Measurements from ENCODE around the gene LTN1.

The LTN1 gene

DNA sequence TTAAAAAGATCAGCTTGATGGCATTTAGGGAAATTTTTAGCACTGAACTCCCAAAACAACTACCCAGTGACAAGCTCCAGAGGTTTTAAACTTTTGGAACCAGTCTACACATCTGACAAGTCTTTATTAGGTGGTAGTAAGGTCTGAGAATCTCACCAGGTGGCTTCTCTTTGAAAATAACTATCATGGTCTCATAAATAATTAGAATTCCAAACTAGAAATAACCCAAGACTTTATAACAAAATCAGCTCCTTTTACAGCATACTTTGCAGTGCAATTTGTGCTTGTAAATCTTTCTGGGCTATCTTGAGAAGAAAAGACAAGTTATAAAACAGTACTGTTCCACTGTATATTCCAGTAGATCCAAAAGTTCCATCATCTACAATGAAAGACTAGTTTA lies 108.7 kb downstream of the LTN1 start:
- no peak for TF ChIP-seq RAD21 (IDR thresholded peaks at IDR 0.05; ENCODE audit: low read depth)
- no peak for TF ChIP-seq FOXM1 (IDR thresholded peaks at IDR 0.05; ENCODE audit: borderline replicate concordance, low read depth)
- TF ChIP-seq YY1 (IDR thresholded peaks at IDR 0.05; ENCODE audit: low read depth), result no peak
- TF ChIP-seq, protein P1, sequence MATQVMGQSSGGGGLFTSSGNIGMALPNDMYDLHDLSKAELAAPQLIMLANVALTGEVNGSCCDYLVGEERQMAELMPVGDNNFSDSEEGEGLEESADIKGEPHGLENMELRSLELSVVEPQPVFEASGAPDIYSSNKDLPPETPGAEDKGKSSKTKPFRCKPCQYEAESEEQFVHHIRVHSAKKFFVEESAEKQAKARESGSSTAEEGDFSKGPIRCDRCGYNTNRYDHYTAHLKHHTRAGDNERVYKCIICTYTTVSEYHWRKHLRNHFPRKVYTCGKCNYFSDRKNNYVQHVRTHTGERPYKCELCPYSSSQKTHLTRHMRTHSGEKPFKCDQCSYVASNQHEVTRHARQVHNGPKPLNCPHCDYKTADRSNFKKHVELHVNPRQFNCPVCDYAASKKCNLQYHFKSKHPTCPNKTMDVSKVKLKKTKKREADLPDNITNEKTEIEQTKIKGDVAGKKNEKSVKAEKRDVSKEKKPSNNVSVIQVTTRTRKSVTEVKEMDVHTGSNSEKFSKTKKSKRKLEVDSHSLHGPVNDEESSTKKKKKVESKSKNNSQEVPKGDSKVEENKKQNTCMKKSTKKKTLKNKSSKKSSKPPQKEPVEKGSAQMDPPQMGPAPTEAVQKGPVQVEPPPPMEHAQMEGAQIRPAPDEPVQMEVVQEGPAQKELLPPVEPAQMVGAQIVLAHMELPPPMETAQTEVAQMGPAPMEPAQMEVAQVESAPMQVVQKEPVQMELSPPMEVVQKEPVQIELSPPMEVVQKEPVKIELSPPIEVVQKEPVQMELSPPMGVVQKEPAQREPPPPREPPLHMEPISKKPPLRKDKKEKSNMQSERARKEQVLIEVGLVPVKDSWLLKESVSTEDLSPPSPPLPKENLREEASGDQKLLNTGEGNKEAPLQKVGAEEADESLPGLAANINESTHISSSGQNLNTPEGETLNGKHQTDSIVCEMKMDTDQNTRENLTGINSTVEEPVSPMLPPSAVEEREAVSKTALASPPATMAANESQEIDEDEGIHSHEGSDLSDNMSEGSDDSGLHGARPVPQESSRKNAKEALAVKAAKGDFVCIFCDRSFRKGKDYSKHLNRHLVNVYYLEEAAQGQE (IDR thresholded peaks at IDR 0.05; ENCODE audit: low read depth), result no peak
- TF ChIP-seq, protein P2, sequence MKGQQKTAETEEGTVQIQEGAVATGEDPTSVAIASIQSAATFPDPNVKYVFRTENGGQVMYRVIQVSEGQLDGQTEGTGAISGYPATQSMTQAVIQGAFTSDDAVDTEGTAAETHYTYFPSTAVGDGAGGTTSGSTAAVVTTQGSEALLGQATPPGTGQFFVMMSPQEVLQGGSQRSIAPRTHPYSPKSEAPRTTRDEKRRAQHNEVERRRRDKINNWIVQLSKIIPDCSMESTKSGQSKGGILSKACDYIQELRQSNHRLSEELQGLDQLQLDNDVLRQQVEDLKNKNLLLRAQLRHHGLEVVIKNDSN (IDR thresholded peaks at IDR 0.05), result no peak
- no peak for TF ChIP-seq TEAD4 (IDR thresholded peaks at IDR 0.05)
- no peak for TF ChIP-seq EP300 (IDR thresholded peaks at IDR 0.05; ENCODE audit: borderline replicate concordance)
- TF ChIP-seq TAF1 (IDR thresholded peaks at IDR 0.05; ENCODE audit: low read depth), result no peak

DNA sequence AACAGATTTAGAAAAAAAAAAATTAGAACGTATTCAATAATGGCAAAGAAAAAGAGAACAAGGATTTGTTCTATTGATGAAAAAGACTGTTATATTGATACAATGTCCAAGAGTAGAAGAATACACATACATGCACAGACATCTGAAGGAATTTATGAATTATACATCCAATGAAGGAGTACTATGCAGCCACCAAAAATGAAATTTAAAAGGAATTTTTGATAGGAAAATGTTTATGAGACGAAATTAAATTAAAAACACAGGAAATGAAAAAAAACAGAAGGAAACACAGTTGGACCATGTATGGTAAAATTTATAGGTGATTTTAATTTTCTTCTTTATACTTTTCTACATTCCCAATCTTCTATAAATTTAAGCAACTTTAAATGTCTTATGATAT lies 110.3 kb downstream of the LTN1 start:
- TF ChIP-seq EGR1 (IDR thresholded peaks at IDR 0.05), result no peak
- TF ChIP-seq CEBPB (IDR thresholded peaks at IDR 0.05), result no peak

Measured in Ishikawa (cell line).